HG03354 (cell line): Measurements from ENCODE around the gene FARS2.

Experiments
- ATAC-seq: cut with Tn5 transposase; IDR thresholded peaks from one replicate; pipeline ENCODE4 v1.9.1; 2021; ENCODE audit warnings: mild to moderate bottlenecking; ENCODE audit not compliant: unreplicated experiment, poor library complexity, severe bottlenecking

Gene FARS2

DNA sequence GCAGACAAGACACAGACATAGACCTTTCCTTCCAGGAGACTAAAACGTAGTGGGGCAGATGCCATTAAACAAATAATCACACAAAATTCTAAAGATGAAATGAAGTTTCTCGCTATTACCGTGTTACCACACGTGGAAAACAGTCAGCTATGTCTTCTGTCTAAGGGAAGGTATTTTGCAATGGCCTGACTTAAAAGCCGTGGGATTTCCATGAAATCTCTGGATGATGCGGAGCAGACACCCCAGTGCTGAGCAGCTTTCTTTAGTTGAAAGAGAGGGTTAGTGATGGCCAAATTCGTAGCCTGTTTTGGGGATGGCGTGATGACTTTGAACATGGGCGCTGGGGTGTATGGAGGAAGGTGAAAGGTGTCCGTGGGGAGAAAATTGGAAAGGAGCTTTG is 463.6 kb downstream of the FARS2 start:
- no peak for ATAC-seq

DNA sequence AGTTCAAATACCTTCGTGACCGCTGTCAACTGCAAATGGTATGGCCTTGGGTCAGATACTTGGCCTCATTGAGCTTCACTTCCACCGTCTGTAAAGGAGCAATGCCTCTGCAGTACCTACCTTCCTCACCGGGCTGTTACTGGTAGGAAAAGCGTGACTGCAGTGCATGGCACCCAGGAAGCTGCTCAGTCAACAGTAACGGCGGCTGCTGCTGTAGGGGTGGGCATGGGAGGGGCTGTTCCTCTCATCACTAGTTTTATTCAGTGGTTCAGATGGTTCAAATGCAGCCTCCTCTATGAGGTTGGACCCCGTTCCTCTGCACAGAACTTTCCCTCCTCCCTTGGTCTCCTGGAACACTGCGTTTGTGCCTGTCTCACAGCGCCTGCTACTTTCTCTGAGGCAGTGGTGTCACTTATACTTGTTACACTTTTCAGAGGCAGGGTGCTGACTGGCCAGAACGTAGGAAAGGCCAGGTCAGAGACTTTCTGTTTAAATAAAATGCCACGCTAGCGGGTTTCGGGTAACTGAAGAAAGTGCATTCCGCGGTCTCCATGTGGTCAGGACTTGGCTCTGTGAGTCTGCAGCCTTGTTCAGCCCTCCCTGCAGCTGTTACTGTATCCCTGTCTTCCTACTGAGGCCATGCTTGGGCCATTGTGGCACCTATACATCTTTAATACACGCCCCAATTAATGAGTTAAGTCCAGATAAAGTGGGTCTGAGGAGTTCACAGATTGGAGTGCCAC is 465.8 kb downstream of the FARS2 start:
- ATAC-seq = no peak

DNA sequence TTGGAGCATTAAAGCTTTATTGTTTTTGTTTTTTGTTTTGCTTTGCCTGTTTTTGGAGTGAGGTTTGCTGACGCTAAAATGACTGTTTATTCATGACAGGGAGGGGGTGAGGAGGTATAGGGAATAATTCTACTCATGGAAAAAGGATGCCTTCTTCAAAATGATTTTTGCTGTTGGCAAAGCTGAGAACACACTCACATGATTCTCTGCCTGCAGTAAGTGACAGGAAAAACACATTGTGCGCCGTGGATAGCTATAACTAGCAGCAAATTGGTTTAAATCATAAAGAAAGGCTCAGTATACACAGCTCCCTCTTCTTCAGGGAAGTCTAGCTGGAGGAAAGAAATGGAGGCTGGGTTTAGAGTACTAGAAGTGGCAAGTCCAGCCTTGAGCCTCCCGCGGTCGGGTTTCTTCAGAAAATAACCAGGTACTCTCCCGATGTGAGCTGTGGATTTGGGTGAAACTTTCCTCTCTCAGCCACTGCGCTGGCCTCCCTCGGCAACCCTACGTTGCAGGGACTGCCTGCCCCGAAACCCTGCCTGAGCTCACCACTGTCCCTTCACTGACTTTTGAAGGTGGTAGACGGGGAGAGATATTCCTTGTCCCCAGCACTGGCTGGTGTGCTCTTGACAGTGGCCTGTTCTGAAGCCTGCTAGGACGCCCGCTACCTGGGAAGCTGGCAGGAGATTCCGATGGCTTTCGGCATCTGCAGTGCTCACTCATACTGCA is 467.2 kb downstream of the FARS2 start:
- ATAC-seq = no peak

DNA sequence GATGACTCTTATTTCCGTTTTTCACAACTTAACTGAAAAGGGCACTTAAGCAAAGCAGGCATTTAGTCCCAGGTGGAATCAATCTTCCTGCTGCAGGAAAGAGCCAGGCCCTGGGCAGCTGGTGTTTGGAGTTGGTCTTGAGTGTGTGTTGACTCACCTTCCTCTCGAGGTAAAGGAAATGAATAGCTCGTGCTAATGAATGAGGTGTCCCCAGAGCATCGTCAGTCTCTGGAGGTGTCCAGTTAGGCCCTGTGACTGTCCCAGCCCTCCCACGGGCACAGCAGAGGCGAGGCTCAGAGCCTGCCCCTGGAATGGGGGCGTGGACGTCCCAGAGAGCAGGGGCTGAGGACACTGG is 467.7 kb downstream of the FARS2 start:
- ATAC-seq = no peak

DNA sequence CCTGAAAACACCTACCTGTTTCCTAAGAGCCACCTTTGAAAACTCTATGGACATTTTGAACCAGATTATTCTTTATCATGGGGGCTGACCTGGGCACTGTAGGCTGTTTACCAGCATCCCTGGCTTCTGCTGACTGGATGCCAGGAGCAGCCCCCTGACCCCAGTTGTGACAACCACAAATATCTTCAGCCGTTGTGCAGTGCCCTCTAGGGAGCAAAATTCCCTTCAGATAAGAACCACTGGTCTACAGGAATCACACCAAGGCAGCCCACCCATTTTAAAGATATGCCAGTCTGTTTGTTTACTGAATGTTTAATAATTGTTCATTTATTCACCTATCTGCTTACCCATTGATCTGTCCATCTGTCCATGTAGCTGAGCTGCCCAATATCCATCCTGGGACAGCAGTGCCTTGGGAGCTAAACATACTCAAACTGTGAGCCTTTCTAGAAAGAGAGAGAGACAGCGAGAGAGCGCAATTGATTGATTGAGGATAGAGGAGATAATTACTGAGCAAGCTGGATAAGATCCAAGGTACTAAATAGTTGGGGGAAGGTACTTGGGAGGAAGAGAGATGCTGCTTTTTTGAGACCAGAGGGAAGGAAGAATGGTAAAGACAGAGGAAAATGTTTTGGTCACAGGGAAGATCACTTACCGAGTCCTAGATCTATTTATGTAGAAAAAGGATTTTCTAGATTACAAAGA is 468.7 kb downstream of the FARS2 start:
- ATAC-seq = no peak

DNA sequence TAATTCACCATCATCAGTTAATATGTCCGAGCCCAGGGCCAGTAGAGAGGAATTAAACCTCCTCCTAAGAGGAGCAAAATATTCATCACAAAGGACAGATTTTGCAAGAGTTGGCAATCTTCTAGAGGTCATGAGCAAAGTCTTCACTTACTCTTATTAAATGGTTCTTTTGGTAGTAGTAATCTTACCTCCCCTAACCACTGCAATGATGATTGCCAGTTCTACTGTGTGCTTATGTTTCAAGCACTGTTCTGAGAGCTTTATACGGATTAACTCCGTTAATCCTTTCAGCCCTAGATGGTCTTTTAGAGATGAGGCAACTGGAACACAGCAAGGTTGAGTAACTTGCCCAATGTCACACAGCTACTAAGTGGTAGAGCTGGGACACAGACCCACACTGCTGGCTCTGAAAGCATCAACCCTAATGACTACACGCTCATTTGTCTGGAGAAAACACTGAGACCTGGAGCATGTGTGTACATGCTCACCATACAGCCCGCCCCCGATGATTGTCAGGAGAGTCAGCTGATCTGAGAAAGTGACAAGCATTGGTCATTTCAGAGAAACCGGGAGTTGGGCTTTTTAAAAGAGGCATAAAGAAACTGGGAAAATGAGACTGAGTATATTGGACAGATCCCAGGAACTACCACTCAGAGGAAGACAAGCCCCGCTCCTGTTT is 469.4 kb downstream of the FARS2 start:
- no peak for ATAC-seq

DNA sequence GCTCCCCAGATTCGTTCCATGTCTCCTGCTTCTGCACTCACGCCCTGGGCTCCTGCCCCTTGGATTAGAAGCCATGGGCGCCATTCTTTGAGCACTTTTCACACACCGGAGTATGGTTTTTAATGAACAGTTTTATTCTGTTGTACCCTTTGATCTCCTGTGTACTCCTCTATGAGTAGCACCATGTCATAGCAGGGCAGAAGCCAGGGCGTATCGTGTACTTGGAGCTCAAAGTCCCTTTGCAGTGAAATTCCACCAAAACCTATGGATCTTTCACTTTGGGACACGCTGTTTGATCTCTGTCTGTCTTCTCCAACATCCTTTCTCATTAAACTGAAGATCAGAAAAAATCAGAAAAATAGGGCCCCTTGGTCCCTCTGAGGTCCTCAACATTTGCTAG is 470.1 kb downstream of the FARS2 start:
- ATAC-seq = no peak

DNA sequence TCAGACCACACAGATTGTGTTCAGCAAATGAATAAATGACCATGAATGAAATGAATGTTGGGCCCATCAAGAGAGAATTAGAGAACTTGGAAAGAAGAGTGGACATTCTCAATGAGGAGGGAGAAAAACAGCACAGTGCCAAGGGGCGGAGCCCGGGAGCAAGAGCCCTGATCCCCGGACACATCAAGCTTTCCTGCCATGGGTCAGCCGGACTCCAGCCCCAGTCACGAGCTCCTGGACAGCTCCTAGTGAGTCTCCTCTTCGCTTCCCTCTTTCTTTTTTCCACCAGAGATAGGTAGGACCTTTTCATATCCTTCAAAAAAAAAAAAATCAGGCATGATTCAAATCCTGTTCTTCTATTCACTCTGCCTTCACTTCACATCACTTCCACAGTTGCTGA is 471.2 kb downstream of the FARS2 start:
- ATAC-seq = no peak

DNA sequence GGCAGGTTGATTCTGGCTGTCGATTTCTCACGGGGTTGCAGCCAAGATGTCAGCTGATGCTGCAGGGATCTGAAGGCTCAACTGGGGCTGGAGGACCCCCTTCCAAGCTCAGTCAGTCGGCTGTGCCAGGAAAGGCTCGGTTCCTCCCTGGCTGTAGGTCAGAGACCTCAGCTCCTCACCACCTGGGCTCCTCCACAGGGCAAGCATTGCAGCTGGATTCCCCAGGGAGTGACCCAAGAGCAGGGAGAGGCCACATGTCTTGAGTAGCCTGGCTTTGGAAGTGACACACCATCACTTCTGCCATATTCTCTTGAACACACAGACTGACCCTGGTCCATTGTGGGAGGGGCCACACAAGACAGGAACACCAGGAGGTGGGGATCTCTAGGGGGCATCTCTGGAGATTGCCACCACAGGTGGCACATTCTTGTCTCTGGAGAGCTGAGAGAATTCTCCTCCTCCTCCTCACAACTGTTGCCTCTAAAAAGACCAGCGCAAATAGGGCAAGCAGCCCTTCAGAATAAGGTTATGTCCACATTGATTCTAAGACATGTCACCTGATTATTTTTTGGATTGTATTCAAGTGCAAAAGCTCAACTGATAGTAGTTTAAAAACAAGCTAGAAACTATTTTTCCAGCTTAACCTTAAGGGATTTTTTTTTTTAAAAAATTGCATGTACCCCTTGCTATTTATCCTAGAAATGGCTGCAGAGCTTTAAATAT is 474.9 kb downstream of the FARS2 start:
- ATAC-seq = no peak

DNA sequence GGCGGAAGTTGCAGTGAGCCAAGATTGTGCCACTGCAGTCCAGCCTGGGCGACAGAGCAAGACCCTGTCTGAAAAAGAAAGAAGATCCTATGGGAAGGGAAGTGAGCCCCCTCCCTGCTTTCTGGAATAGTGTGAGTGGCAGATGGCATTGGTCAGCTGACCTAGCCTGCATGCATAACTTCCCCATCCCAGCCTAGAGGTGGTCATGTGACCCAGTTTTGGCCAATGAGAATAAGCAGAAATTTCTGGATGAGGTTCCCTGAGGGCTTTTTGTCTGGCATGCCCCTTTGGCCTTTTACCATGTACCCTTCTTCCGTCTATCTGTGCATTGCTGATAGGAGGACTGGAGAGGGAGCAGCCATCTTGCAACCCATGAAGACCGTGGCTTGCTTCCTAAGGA is 476.1 kb downstream of the FARS2 start:
- ATAC-seq = no peak

DNA sequence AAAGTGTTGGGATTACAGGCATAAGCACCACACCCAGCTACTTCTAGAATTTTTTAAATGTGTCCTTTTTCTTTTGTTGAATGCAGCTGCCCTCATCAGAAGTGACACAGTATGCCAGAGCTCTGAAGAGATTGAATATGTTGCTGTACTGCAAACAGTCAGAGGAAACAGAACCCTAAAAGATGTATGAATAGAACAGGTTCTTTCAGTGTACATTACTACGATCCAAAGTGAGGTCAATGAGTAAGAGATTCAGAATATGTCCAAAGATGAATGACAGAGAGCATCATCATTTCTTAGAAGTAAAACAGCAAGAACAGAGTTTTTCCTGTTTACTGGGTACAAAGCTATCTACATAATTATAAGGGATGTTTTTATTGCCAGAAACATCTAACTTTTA is 476.9 kb downstream of the FARS2 start:
- ATAC-seq = no peak

DNA sequence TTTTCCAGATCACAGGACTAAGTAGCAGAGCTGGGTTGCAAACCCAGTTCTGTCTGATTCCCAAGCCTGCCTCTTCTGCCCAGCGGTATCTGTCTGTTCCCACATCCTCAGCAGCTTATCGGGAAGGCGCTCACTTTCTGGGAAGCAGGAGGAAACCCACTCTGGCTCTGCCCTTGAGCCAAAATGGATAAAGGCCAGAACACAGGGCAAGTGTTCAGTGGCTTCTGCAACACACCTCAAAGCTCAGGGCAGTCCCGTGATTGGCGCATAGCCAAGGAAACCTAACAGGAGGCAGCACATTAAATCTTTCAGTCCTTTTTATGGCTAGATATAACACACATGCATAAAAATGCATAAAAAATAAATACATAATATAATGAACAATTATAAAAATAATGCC is 483.2 kb downstream of the FARS2 start:
- ATAC-seq = no peak

DNA sequence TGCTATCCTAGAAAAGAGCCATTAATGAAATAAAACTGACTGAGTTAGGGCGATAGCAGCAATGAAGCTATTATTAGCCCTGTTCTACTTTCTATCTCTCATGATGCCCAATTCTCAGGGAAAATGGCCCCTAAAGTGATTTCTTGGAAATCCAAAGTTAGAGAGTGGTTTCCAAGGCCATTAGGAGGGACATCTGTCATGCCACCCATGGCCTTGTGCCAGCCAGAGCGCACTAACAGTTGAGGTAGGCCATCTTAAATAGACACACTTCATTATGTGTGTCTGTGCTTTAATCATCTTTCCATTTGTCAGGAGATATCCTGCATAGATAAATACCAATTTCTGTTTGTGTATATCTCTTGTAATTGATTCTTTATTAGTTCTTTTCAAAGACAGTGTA is 483.8 kb downstream of the FARS2 start:
- no peak for ATAC-seq

DNA sequence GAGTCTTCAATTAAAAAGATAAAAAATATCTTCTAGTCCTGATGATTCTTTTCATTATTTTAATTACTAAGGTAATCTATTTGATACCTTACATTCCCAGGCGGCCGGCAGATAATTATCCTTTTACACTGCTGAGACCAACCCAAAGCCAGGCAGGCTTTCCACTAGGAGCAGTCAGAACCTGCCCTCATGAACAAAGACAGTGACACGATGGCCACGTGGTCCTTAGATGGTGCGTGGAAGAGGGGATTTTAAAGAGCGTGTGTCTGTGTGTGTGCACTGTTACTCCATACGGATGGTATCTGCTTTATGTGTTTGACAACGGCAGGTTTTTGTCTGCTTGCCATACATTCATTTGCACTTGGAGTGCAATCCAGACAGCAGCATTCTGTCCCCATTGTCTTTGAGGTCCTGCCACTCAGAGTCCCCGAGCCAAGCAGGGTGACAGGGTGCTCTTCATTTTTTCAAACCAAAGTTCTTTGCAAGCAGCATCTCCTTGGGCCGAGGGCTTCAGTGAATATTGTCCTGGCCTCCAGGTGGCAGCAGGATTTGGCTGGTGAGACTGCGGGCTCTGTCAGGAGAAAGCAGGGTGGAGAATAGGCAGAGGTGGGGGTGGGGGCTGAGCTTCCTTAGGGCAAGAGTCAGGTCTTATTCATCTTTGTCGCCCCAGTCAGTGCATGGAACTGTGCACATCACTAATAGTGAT is 484.9 kb downstream of the FARS2 start:
- ATAC-seq = no peak

DNA sequence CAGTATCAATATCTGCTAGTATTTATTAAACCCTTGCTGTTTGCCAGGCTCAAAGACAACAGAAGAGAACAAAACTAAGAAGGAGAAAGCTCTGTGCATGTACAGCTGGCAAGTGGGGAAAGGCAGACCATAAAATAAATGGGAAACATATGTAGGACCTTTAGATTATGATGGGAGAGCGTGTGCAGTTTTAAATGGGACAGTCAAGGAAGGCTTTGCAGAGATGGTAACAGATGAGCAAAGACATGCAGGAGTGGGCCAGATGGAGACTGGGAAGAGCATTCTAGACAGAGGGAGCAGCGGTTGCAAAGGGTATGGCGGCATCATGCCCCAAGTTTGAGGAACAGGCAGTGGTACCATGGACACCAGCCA is 485.4 kb downstream of the FARS2 start:
- ATAC-seq = no peak

DNA sequence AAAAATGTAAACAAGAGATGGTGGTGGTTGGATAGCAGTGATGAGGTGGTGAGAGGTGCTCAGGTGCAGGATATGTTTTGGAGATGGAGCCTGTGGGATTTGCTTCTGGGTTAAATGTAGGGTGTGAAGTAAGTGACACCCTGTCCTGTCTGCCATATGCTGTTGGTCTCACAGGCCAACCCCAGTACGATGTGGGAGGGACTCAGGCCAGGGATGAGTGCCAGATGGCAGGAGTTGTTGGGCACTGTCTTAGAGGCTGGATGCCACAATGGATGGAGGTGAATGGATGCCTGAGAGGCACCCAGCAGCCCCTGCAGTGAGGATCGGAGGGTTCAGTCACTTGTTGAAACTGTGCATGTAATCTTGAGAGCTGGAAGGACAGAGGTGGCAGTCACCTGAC is 486.1 kb downstream of the FARS2 start:
- no peak for ATAC-seq

DNA sequence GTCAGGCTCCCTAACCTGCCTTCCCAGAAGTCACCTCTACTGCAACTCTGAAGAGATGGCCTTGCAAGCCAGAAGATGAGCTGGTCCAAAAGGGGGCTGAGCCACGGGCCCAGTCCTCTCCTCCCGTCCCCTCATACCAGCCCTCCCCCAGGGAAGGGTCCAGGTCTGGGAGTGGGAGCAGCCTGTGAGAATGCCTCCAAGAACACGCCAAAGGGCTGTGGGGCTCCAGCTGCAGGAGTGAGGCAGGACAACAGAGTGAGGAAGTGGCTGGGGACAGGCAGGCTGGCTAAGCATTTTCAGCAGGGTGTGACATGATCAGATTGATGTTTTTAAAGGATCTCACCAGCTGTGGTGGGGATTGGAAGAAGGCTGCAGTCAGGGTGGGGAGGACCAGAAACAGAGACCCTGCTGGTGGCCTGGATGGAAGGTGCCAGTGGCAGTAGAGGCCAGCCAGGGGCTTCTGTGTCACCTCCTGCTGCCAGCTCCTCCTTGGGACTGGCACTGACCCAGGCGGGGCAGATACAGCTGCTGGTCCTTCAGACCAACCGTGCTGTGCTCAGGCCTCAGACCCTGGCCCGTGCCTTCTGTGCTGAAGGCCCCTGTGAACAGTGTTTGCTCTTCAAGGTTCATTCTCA is 487.8 kb downstream of the FARS2 start:
- no peak for ATAC-seq

DNA sequence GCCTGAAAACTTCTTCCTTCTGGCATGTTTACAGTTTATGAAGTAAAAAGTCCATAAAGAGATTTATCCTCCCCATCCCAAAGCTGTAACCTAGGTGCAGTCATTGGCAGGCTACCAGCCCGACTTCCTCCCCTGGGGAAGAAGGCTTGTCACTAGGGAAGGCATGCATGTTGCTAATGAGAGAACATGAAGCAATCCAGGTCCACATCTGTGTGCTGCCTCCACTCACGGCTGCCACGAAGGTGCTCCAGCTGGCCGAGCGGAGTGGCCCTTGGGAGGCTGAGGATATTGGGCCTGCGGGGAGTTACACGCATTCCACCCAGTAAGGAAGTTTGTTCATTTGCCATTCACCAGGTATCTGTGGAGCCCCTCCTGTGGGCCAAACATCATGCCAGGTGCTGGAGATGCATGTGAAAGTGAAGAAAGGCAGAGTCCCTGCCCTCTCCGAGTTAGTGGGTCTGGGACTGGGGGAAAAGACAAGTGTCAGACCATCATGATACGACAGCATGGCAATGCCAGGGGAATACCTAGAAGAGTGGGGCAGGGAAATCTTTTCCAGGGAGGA is 488.4 kb downstream of the FARS2 start:
- ATAC-seq = no peak
